Neuronal stem cell (in vitro differentiated cells): Measurements from ENCODE around the gene KRT6A.

Source experiments
- DNase-seq: peaks from one replicate; pipeline ENCODE4 v3.0.0-alpha.2; 2013; ENCODE audit warnings: low spot score
- H2AFZ ChIP-seq: one replicate; pipeline ENCODE4 v1.6.1; 2013; ENCODE audit warnings: mild to moderate bottlenecking, low read length, inconsistent platforms
- H2AK5ac ChIP-seq: 2 replicates; pipeline ENCODE4 v1.6.1; 2013; ENCODE audit warnings: low read depth, mild to moderate bottlenecking, inconsistent platforms, low read length, moderate library complexity, mixed read lengths
- H2BK120ac ChIP-seq: 2 replicates; pipeline ENCODE4 v1.6.1; 2013; ENCODE audit warnings: low read depth, mild to moderate bottlenecking, inconsistent platforms, low read length, moderate library complexity, mixed read lengths
- H2BK12ac ChIP-seq: one replicate; pipeline ENCODE4 v1.6.1; 2013; ENCODE audit warnings: low read length, inconsistent platforms
- H2BK15ac ChIP-seq: 2 replicates; pipeline ENCODE4 v1.6.1; 2013; ENCODE audit warnings: mild to moderate bottlenecking, low read length, inconsistent platforms, mixed read lengths
- H2BK5ac ChIP-seq: one replicate; pipeline ENCODE4 v1.6.1; 2013; ENCODE audit warnings: inconsistent platforms, mild to moderate bottlenecking, low read length, moderate library complexity
- H3K14ac ChIP-seq: one replicate; pipeline ENCODE4 v1.6.1; 2013; ENCODE audit warnings: low read length, inconsistent platforms
- H3K18ac ChIP-seq: 2 replicates; pipeline ENCODE4 v1.6.1; 2013; ENCODE audit warnings: low read length, inconsistent platforms
- H3K23ac ChIP-seq: 2 replicates; pipeline ENCODE4 v1.6.1; 2013; ENCODE audit warnings: low read depth, mild to moderate bottlenecking, mixed read lengths, low read length, inconsistent platforms; ENCODE audit not compliant: poor library complexity
- H3K27ac ChIP-seq: replicated peaks from 3 replicates; pipeline ENCODE4 v1.5.1; 2013; ENCODE audit warnings: low read length, inconsistent platforms
- H3K27me3 ChIP-seq, 3 experiments: 2 replicates each; pipeline ENCODE4 v1.6.1; 2013; ENCODE audit warnings: low read length in 3 of 3, mild to moderate bottlenecking in 2 of 3, inconsistent platforms in 1 of 3, low read depth in 1 of 3, mixed read lengths in 1 of 3, moderate library complexity in 1 of 3; ENCODE audit not compliant: control insufficient read depth in 3 of 3, insufficient read depth in 3 of 3
- H3K36me3 ChIP-seq, 2 donors: replicated peaks in 1 of 2; 2 replicates each; pipeline ENCODE4 v1.6.1; 2013; ENCODE audit warnings: low read length in 2 of 2; ENCODE audit not compliant: control insufficient read depth in 2 of 2, insufficient read depth in 2 of 2
- H3K4ac ChIP-seq: 2 replicates; pipeline ENCODE4 v1.6.1; 2013; ENCODE audit warnings: inconsistent platforms, mild to moderate bottlenecking, low read length, moderate library complexity
- H3K4me1 ChIP-seq, 2 donors: 1 replicate in 1 of 2; 2 replicates in 1 of 2; pipeline ENCODE4 v1.6.1; 2013; ENCODE audit warnings: low read length in 2 of 2, low read depth in 1 of 2; ENCODE audit not compliant: control insufficient read depth in 2 of 2, insufficient read depth in 1 of 2
- H3K4me2 ChIP-seq: one replicate; pipeline ENCODE4 v1.6.1; 2013; ENCODE audit warnings: mild to moderate bottlenecking, low read length, inconsistent platforms; ENCODE audit not compliant: insufficient read depth, poor library complexity, severe bottlenecking
- H3K4me3 ChIP-seq, 2 donors: 2 replicates each; pipeline ENCODE4 v1.5.1; 2013; ENCODE audit warnings: low read length in 2 of 2, mild to moderate bottlenecking in 2 of 2, inconsistent platforms in 1 of 2, moderate library complexity in 1 of 2
- H3K79me1 ChIP-seq: one replicate; pipeline ENCODE4 v1.6.1; 2013; ENCODE audit warnings: low read depth, mild to moderate bottlenecking, inconsistent platforms, low read length, moderate library complexity
- H3K9ac ChIP-seq: one replicate; pipeline ENCODE4 v1.6.1; 2013; ENCODE audit warnings: mild to moderate bottlenecking, low read depth, low read length, inconsistent platforms; ENCODE audit not compliant: poor library complexity
- H3K9me3 ChIP-seq, 2 donors: replicated peaks in 1 of 2; 2 replicates each; pipeline versions ENCODE3 to v1.6.1; 2013; ENCODE audit warnings: low read length in 2 of 2, mild to moderate bottlenecking in 2 of 2, inconsistent platforms in 1 of 2, low read depth in 1 of 2, mixed read lengths in 1 of 2, moderate library complexity in 1 of 2; ENCODE audit not compliant: control insufficient read depth in 2 of 2, insufficient read depth in 1 of 2
- H4K8ac ChIP-seq: one replicate; pipeline ENCODE4 v1.6.1; 2013; ENCODE audit warnings: low read depth, mild to moderate bottlenecking, inconsistent platforms, low read length, moderate library complexity
- H4K91ac ChIP-seq: one replicate; pipeline ENCODE4 v1.6.1; 2013; ENCODE audit warnings: low read length, low read depth, mild to moderate bottlenecking, inconsistent platforms; ENCODE audit not compliant: poor library complexity
- WGBS, 2 donors: extraction: QIAGEN DNeasy Blood & Tissue Kit; methylation state at CpG; one replicate each; pipeline ENCODE4 v1.1.7; 2013; ENCODE audit warnings: missing lambda C conversion rate in 2 of 2, mixed read lengths in 1 of 2; ENCODE audit not compliant: insufficient read length in 2 of 2, insufficient replicate concordance in 1 of 2; ENCODE audit errors: extremely low coverage in 2 of 2; 5-methylcytosine and 5-hydroxymethylcytosine counted together

The KRT6A gene

DNA sequence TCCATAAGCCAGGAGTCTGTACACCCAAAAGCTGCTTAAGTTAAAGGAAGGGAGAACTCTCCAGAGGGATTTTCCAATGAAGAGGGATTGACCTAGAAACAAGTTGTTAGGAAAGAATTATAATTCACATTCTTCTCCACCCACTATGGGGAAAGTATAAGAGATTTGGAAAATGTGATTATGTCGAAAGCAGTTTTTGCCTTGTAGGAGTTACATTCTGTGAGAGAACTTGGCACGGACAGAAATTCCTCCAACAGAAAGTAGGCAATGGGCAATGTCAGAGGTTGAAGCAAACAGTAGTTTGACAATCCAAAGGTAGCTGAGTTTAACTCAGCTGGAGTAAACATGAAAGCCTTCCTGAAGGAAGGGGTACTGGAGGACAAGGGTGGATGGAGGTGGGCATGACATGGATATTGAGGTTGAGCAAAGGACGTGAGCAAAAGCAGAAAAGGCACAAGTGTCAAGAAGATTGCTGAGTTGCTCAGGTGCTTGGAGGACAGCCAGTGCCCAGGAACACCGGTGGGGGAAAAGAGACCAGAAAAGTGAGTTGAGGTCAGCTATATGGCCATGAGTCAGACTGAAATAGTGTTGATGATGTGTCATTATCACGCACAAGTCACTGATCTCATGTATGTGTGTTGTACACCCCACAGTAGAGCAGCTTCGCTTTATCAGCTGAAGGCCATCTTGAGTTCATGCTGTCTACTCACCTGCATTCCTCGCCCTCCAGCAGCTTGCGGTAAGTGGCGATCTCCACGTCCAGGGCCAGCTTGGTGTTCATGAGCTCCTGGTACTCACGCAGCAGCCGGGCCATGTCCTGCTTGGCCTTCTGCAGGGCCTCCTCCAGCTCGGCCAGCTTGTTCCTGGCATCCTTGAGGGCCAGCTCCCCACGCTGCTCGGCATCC is 23.1 kb upstream of the KRT6A start:
- Histone ChIP-seq H3K27ac (no peak overlapping the region), H3K9me3 (no peaks in the 10 kb centered on the region), H3K27me3 (no peaks in the 10 kb centered on the region), H2AFZ (no peak overlapping the region), H3K79me1 (no peaks in the 10 kb centered on the region), H4K91ac (no peak overlapping the region), H3K23ac (peak overlapping the region; percentile 9), H4K8ac (no peak overlapping the region), H2AK5ac (no peak overlapping the region), H3K4me2 (no peak overlapping the region), H3K14ac (no peak overlapping the region), H3K4ac (no peak overlapping the region), H3K36me3 (no peaks in the 10 kb centered on the region), H3K9ac (no peak overlapping the region), H3K18ac (peak overlapping the region; percentile 34), H2BK12ac (no peak overlapping the region), H3K4me1 (no peaks in the 10 kb centered on the region), H3K4me3 (peak overlapping the region in 1 of 2 donors; percentile 38), H2BK15ac (no peak overlapping the region), H2BK5ac (no peak overlapping the region), H2BK120ac (no peak overlapping the region)
- no CpG with 5 or more reads among the region's 15 CpGs for WGBS, 2 donors
- no peak for DNase-seq

DNA sequence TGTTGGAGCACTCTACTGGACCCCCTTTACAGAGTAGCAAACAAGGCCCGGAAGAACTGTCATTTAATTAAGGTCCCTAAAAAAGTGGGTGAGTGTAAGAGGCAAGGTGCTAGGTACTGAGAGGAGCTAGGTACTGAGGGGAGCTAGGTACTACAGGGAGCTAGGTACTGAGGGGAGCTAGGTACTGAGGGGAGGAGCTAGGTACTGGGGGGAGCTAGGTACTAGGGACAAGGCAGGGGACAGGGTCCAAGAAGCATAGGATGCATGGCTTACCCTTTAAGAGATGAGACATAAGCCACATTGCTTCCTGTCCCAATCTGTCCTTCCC is 22.2 kb upstream of the KRT6A start:
- no peak overlapping the region for H3K14ac ChIP-seq
- H3K79me1 ChIP-seq, result no peaks in the 10 kb centered on the region
- H2BK15ac ChIP-seq, result no peak overlapping the region
- no peak overlapping the region for H3K27ac ChIP-seq
- no peak for DNase-seq
- H2AFZ ChIP-seq, result no peak overlapping the region
- no peak overlapping the region for H3K23ac ChIP-seq
- no peaks in the 10 kb centered on the region for H3K27me3 ChIP-seq
- H3K4ac ChIP-seq, result no peak overlapping the region
- no CpG with 5 or more reads among the region's 1 CpG for WGBS, 2 donors
- H4K8ac ChIP-seq, result no peak overlapping the region
- H3K18ac ChIP-seq, result no peak overlapping the region
- no peak overlapping the region for H2BK120ac ChIP-seq
- no peak overlapping the region for H3K4me3 ChIP-seq
- no peak overlapping the region for H2BK12ac ChIP-seq
- peak overlapping the region; percentile 19 for H2AK5ac ChIP-seq
- no peaks in the 10 kb centered on the region for H3K9me3 ChIP-seq
- H3K4me1 ChIP-seq, result no peaks in the 10 kb centered on the region
- H4K91ac ChIP-seq, result no peak overlapping the region
- no peak overlapping the region for H3K4me2 ChIP-seq
- no peak overlapping the region for H3K9ac ChIP-seq
- no peaks in the 10 kb centered on the region for H3K36me3 ChIP-seq
- no peak overlapping the region for H2BK5ac ChIP-seq

DNA sequence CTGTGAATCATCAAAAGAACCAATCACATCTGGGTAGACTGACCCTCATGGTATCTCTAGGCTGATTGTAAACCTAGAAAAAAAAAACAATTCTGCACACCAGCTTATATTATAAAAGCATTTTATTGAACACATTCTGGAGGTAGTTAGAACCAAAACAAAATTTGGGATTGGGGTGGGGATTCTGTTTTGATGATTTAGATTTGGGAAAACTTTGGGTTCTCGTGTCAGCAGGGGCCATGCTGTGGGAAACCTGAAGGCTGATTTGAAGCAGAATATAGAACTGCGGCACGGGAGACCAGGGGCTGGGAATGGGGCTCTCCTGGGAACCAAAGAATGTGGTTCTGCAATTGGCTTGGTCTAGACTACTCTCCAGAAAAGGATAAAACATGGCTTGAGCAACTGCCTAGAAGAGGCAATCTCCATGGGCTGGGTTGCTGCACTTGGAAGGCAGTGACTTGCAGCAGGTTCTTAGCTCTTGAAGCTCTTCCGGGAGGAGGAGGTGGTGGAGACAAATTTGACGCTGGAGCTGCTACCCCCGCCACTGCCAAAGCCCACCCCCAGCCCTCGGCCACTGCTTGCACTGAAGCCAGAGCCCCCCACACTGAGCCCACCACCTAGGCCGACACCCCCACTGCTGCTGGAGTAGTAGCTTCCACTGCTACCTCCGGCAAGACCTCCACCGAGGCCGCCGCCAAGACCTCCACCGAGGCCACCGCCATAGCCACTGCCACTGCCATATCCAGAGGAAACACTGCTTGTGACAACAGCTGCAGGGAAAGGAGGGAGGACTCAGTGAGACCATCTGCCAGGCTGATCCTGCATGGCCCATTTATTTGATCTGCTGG is 21.6 kb upstream of the KRT6A start:
- no peak overlapping the region for H2BK5ac ChIP-seq
- no peaks in the 10 kb centered on the region for H3K9me3 ChIP-seq
- H3K36me3 ChIP-seq, result no peaks in the 10 kb centered on the region
- H4K8ac ChIP-seq, result no peak overlapping the region
- no peak overlapping the region for H2BK15ac ChIP-seq
- DNase-seq, result no peak
- H3K4me2 ChIP-seq, result no peak overlapping the region
- no peak overlapping the region for H2BK120ac ChIP-seq
- peak overlapping the region; percentile 24 for H3K18ac ChIP-seq
- H3K27ac ChIP-seq, result no peak overlapping the region
- no peak overlapping the region for H4K91ac ChIP-seq
- no peaks in the 10 kb centered on the region for H3K79me1 ChIP-seq
- no peak overlapping the region for H2AFZ ChIP-seq
- no peak overlapping the region for H3K4me3 ChIP-seq
- no peaks in the 10 kb centered on the region for H3K27me3 ChIP-seq
- H3K4ac ChIP-seq, result no peak overlapping the region
- H3K23ac ChIP-seq, result peak overlapping the region; percentile 48
- no peak overlapping the region for H3K14ac ChIP-seq
- no peaks in the 10 kb centered on the region for H3K4me1 ChIP-seq
- no CpG with 5 or more reads among the region's 14 CpGs for WGBS, 2 donors
- H3K9ac ChIP-seq, result peak overlapping the region; percentile 54
- H2AK5ac ChIP-seq, result peak overlapping the region; percentile 19
- no peak overlapping the region for H2BK12ac ChIP-seq

DNA sequence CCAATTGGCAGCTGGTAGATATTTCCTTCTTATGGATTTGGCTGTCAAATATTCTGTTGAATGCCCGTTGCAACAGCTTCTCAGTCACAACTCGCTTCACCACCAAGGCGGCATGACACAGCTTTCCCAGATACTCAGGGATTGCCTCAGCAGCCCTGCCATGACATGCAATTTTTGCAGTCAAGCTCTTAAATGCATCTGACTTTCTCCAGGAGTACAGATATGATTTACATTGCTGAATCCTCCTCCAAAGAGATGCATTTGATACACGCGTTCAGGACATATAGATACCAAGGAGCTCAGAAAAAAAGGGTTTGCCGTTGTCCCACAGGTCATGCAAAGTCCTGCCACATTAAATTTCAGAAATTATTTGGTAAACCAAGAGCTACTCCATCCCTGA is 20.7 kb upstream of the KRT6A start:
- no peaks in the 10 kb centered on the region for H3K36me3 ChIP-seq
- H3K9ac ChIP-seq, result no peak overlapping the region
- no peaks in the 10 kb centered on the region for H3K4me1 ChIP-seq
- no peak overlapping the region for H3K18ac ChIP-seq
- H2BK15ac ChIP-seq, result no peak overlapping the region
- no peak overlapping the region for H4K91ac ChIP-seq
- no peak overlapping the region for H2AFZ ChIP-seq
- H3K27me3 ChIP-seq, result no peaks in the 10 kb centered on the region
- no CpG with 5 or more reads among the region's 6 CpGs for WGBS, 2 donors
- no peak overlapping the region for H2BK5ac ChIP-seq
- H2BK120ac ChIP-seq, result no peak overlapping the region
- H3K27ac ChIP-seq, result no peak overlapping the region
- no peak overlapping the region for H2AK5ac ChIP-seq
- H3K4ac ChIP-seq, result no peak overlapping the region
- H3K14ac ChIP-seq, result no peak overlapping the region
- no peak overlapping the region for H3K4me2 ChIP-seq
- no peak overlapping the region for H3K23ac ChIP-seq
- H3K79me1 ChIP-seq, result no peaks in the 10 kb centered on the region
- no peak overlapping the region for H2BK12ac ChIP-seq
- no peak overlapping the region for H3K4me3 ChIP-seq
- no peak for DNase-seq
- H4K8ac ChIP-seq, result no peak overlapping the region
- no peaks in the 10 kb centered on the region for H3K9me3 ChIP-seq
